Mesenchymal stem cell (in vitro differentiated cells and primary cell): Measurements from ENCODE around the gene EXTL1.

Source experiments
- DNase-seq: peaks from one replicate; pipeline ENCODE4 v3.0.0-alpha.2; 2013
- H2AFZ ChIP-seq: one replicate; pipeline ENCODE4 v1.6.1; 2013; ENCODE audit warnings: low read depth, mild to moderate bottlenecking, control low read depth, inconsistent platforms, low read length, moderate library complexity
- H2AK5ac ChIP-seq: 2 replicates; pipeline ENCODE4 v1.6.1; 2013; ENCODE audit warnings: low read length, moderate library complexity, mild to moderate bottlenecking, inconsistent platforms; ENCODE audit not compliant: severe bottlenecking
- H2BK120ac ChIP-seq: one replicate; pipeline ENCODE4 v1.6.1; 2013; ENCODE audit warnings: low read depth, mild to moderate bottlenecking, inconsistent platforms, low read length, moderate library complexity
- H2BK12ac ChIP-seq, 2 experiments: one replicate each; pipeline ENCODE4 v1.6.1; 2013; ENCODE audit warnings: inconsistent platforms in 2 of 2, low read length in 2 of 2, mild to moderate bottlenecking in 2 of 2, moderate library complexity in 2 of 2, control low read depth in 1 of 2
- H2BK15ac ChIP-seq: one replicate; pipeline ENCODE4 v1.6.1; 2013; ENCODE audit warnings: mild to moderate bottlenecking, low read depth, inconsistent platforms; ENCODE audit not compliant: poor library complexity, severe bottlenecking
- H2BK5ac ChIP-seq: 2 replicates; pipeline ENCODE4 v1.6.1; 2013; ENCODE audit warnings: low read depth, mild to moderate bottlenecking, low read length, control low read depth, inconsistent platforms; ENCODE audit not compliant: poor library complexity, severe bottlenecking
- H3K14ac ChIP-seq, 2 experiments: one replicate each; pipeline ENCODE4 v1.6.1; 2013; ENCODE audit warnings: inconsistent platforms in 2 of 2, low read length in 2 of 2, control low read depth in 1 of 2, mild to moderate bottlenecking in 1 of 2, moderate library complexity in 1 of 2
- H3K18ac ChIP-seq, 2 experiments: one replicate each; pipeline ENCODE4 v1.6.1; 2013; ENCODE audit warnings: inconsistent platforms in 2 of 2, low read length in 2 of 2, control low read depth in 1 of 2, low read depth in 1 of 2, mild to moderate bottlenecking in 1 of 2
- H3K23ac ChIP-seq, 2 experiments: one replicate each; pipeline ENCODE4 v1.6.1; 2013; ENCODE audit warnings: inconsistent platforms in 2 of 2, low read length in 2 of 2, mild to moderate bottlenecking in 2 of 2, moderate library complexity in 2 of 2, control low read depth in 1 of 2
- H3K27ac ChIP-seq: 2 replicates; pipeline ENCODE4 v1.5.1; 2013; ENCODE audit warnings: mild to moderate bottlenecking, moderate library complexity, low read length, control low read depth, inconsistent platforms; ENCODE audit not compliant: poor library complexity, severe bottlenecking
- H3K27me3 ChIP-seq, 2 experiments: 2 replicates each; pipeline versions ENCODE4 v1.6.1 to v1.7.0; 2013; ENCODE audit warnings: low read length in 2 of 2, mild to moderate bottlenecking in 2 of 2, moderate library complexity in 2 of 2, control low read depth in 1 of 2, inconsistent platforms in 1 of 2; ENCODE audit not compliant: control insufficient read depth in 1 of 2, insufficient read depth in 1 of 2
- H3K36me3 ChIP-seq, 2 experiments: 2 replicates each; pipeline versions ENCODE4 v1.6.1 to v1.7.0; 2013; ENCODE audit warnings: low read length in 2 of 2, control low read depth in 1 of 2, inconsistent platforms in 1 of 2, low read depth in 1 of 2, mild to moderate bottlenecking in 1 of 2; ENCODE audit not compliant: insufficient read depth in 2 of 2, control insufficient read depth in 1 of 2
- H3K4ac ChIP-seq, 2 experiments: one replicate each; pipeline ENCODE4 v1.6.1; 2013; ENCODE audit warnings: inconsistent platforms in 2 of 2, low read length in 2 of 2, mild to moderate bottlenecking in 2 of 2, moderate library complexity in 2 of 2, control low read depth in 1 of 2, low read depth in 1 of 2
- H3K4me1 ChIP-seq: 2 replicates; pipeline ENCODE4 v1.6.1; 2013; ENCODE audit warnings: low read depth, low read length, control low read depth; ENCODE audit not compliant: control insufficient read depth, insufficient read depth
- H3K4me2 ChIP-seq: 2 replicates; pipeline ENCODE4 v1.6.1; 2013; ENCODE audit warnings: low read length, mild to moderate bottlenecking, inconsistent platforms; ENCODE audit not compliant: poor library complexity, severe bottlenecking
- H3K4me3 ChIP-seq, 2 experiments: 2 replicates each; pipeline versions ENCODE4 v1.5.1 to v1.7.0; 2013; ENCODE audit warnings: low read length in 2 of 2, mild to moderate bottlenecking in 2 of 2, control low read depth in 1 of 2, low read depth in 1 of 2; ENCODE audit not compliant: insufficient read depth in 1 of 2
- H3K79me1 ChIP-seq: replicated peaks from 2 replicates; pipeline ENCODE4 v1.6.1; 2013; ENCODE audit warnings: mild to moderate bottlenecking, control low read depth, low read length, inconsistent platforms; ENCODE audit not compliant: poor library complexity, severe bottlenecking
- H3K9ac ChIP-seq: 2 replicates; pipeline ENCODE4 v1.7.0; 2013; ENCODE audit warnings: mild to moderate bottlenecking, low read length, moderate library complexity
- H3K9me3 ChIP-seq: 2 replicates; pipeline ENCODE4 v1.7.0; 2013; ENCODE audit warnings: mild to moderate bottlenecking, low read length; ENCODE audit not compliant: control insufficient read depth
- H4K8ac ChIP-seq: one replicate; pipeline ENCODE4 v1.6.1; 2013; ENCODE audit warnings: inconsistent platforms, mild to moderate bottlenecking, low read length, moderate library complexity
- H4K91ac ChIP-seq: one replicate; pipeline ENCODE4 v1.6.1; 2013; ENCODE audit warnings: mild to moderate bottlenecking, low read length, inconsistent platforms
- WGBS: methylation state at CpG from one replicate; pipeline ENCODE4 v1.1.7; 2013; ENCODE audit warnings: mixed read lengths; 5-methylcytosine and 5-hydroxymethylcytosine counted together

Gene EXTL1

DNA sequence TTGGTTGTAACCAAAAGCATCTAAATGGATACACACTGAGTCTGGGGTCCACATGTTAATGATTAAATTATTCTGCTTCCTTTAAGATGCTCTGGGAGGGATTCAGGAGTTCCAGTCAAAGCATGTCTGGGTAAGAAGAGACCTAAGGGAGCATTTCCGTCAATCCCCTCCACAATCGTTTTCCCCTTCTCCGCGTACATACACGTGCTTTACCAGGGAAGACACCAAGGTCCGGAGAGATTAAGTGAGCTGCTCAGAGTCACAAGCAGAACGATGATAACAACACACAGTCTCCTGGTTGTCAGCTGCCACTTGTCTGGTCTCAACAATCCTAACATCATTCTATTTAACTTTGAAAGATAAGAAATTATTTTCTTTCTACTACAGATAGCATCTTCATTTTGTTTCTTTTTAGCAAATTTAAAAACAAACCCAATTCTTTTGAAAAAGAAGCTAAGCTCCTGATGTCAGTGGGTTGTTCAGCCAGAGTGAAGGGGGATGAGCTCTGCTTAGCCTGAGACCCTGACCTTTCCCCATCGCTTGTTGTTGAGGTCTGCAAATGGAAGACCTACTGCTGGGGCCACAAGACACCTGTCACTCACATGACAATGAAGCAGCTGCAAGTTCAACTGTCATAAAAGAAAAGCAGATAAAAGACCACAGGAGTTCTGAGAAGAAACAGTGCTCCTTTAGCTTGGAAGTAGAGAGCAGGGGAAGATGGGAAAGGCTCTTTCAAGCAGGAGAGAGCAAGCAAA is 28.2 kb upstream of the EXTL1 start:
- H3K9me3 ChIP-seq: no peaks in the 10 kb centered on the region
- no peak overlapping the region for H3K9ac ChIP-seq
- H2AK5ac ChIP-seq: no peak overlapping the region
- no peak overlapping the region for H3K4ac ChIP-seq
- peaks cover 10 to 16% of the 10 kb centered on the region in 2 experiments for H3K36me3 ChIP-seq
- peaks cover 6% of the 10 kb centered on the region for H3K4me1 ChIP-seq
- H3K4me2 ChIP-seq: no peak overlapping the region
- DNase-seq: no peak
- H3K4me3 ChIP-seq: no peak overlapping the region
- H3K27ac ChIP-seq: no peak overlapping the region
- H3K23ac ChIP-seq: no peak overlapping the region
- no peak overlapping the region for H2BK15ac ChIP-seq
- 89% methylated on average over 8 of the region's 8 CpGs for WGBS
- H3K14ac ChIP-seq: peak overlapping the region in 1 of 2 experiments; percentile 69
- H4K8ac ChIP-seq: no peak overlapping the region
- no peak overlapping the region for H4K91ac ChIP-seq
- H2BK120ac ChIP-seq: no peak overlapping the region
- H3K27me3 ChIP-seq: no peaks in the 10 kb centered on the region
- no peak overlapping the region for H2BK5ac ChIP-seq
- peaks cover 12% of the 10 kb centered on the region for H3K79me1 ChIP-seq
- H3K18ac ChIP-seq: no peak overlapping the region
- H2BK12ac ChIP-seq: peak overlapping the region in 1 of 2 experiments; percentile 56
- no peak overlapping the region for H2AFZ ChIP-seq

DNA sequence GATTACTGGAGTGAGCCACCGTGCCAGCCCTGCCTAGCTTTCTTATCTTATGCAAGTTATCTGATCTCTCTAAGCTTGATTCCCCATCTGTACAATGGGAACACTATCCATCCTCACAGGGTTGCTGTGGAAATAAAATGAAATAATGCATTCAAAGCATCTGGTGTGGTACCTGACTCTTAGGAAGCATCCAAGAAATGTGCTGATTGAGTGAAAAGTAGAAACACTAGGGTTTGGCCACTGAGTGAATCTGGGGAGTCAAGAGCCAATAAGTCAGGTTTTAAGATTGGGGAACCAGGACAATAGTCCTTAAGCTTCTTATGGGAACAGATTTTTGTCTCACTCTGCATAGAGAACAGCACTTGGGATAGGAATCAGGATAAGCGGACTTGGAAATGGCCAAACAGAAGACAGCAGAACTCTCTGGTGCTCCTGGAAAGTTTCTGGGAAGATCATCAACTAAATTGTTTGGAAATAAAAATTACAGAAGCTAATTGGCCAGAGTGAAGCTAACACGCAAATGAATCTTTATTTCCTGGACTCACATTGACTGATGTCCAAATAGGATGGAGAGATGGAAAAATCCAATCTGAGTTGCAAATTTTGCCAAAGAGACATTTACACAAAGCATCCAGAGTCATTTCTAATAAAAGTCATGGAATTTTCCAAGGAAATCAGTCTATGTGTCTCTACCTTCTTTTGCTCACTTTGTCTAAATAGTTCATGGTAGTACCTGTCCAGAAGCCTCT is 27.0 kb upstream of the EXTL1 start:
- DNase-seq: no peak
- H3K18ac ChIP-seq: no peak overlapping the region
- H2BK12ac ChIP-seq: no peak overlapping the region
- H3K14ac ChIP-seq: no peak overlapping the region
- peaks cover 6 to 9% of the 10 kb centered on the region in 2 experiments for H3K36me3 ChIP-seq
- H2BK15ac ChIP-seq: no peak overlapping the region
- no peak overlapping the region for H3K27ac ChIP-seq
- H2BK120ac ChIP-seq: no peak overlapping the region
- no peak overlapping the region for H3K23ac ChIP-seq
- H3K4me1 ChIP-seq: peaks cover 6% of the 10 kb centered on the region
- no peak overlapping the region for H3K4me3 ChIP-seq
- H3K79me1 ChIP-seq: peaks cover 12% of the 10 kb centered on the region
- H3K4me2 ChIP-seq: no peak overlapping the region
- H4K91ac ChIP-seq: no peak overlapping the region
- H2AK5ac ChIP-seq: no peak overlapping the region
- no peaks in the 10 kb centered on the region for H3K27me3 ChIP-seq
- no peak overlapping the region for H4K8ac ChIP-seq
- H3K9me3 ChIP-seq: no peaks in the 10 kb centered on the region
- 87% methylated on average over 3 of the region's 3 CpGs for WGBS
- no peak overlapping the region for H2BK5ac ChIP-seq
- no peak overlapping the region for H2AFZ ChIP-seq
- H3K4ac ChIP-seq: no peak overlapping the region
- no peak overlapping the region for H3K9ac ChIP-seq

DNA sequence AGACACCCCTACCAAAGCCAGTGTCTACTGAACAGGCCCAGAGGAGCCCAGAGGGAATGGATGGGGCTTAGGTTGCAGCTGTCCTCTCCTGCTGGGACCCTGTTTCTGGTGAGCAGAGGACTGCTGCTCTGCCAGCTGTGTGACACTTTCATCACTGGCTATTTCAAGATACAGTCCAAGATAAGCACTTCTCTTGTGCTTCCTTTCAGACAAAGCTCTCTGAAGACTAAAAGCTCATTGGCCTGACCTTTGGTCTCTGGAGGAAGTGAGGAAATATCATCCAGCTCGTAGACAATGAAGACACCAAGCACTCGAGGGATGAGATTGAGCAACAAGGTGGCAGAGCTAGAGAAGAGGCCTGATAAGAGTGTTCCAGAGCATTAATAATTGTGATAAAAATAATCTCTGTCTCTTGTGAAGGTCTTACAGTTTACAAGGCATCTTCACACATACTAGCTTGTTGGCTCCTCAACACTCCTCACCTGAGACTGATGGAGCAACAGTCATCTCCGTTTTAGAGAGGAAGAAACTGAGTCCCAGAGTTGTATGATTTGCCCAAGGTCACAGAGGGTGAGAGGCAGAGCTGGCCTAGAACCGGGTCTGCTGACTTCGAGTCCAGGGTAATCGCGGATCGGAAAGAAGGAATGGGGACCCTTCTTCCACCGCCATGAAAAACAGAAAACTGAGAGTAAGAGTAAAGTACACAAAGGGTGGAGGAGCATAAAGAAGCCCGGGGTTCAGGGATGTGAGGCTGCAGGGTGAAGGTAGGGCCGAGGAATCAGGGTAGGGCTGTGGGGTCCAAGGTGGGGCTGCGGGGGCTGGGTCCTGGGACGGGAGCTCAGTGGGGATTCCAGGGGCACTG is 24.4 kb upstream of the EXTL1 start:
- Histone ChIP-seq H2BK5ac (no peak overlapping the region), H4K8ac (peak overlapping the region; percentile 97), H2BK120ac (peak overlapping the region; percentile 93), H2AFZ (peak overlapping the region; percentile 76), H3K18ac (peak overlapping the region; percentile 11 to 90), H3K4me3 (peak overlapping the region; percentile 68 to 80), H3K27ac (peak overlapping the region; percentile 76), H2AK5ac (peak overlapping the region; percentile 41), H4K91ac (peak overlapping the region; percentile 94), H3K23ac (no peak overlapping the region), H2BK12ac (peak overlapping the region; percentile 40 to 91), H3K4me2 (peak overlapping the region; percentile 92), H3K79me1 (peaks cover 10% of the 10 kb centered on the region), H3K9me3 (no peaks in the 10 kb centered on the region), H3K9ac (peak overlapping the region; percentile 85), H3K4me1 (peaks cover 6% of the 10 kb centered on the region), H3K14ac (no peak overlapping the region), H3K36me3 (peaks cover 0 to 5% of the 10 kb centered on the region in 2 experiments), H3K4ac (peak overlapping the region; percentile 89 to 97), H3K27me3 (no peaks in the 10 kb centered on the region), H2BK15ac (peak overlapping the region; percentile 80)
- WGBS: 8% methylated on average over 13 of the region's 13 CpGs
- peak; percentile 95 for DNase-seq
